IPS-15b (cell line): ENCODE measurements around the gene APOC1.
"Not testable (repeated sequence)": the region's sequence is repeated elsewhere in the genome, so short reads cannot be mapped to it uniquely, and the experiment has no call there.

Experiments
- H3K27me3 ChIP-seq: one replicate; pipeline ENCODE4 v1.6.1; 2013; ENCODE audit warnings: low read length; ENCODE audit not compliant: control insufficient read depth, insufficient read depth
- H3K36me3 ChIP-seq: one replicate; pipeline ENCODE4 v1.6.1; 2013; ENCODE audit warnings: low read length; ENCODE audit not compliant: control insufficient read depth, insufficient read depth
- H3K4me1 ChIP-seq: one replicate; pipeline ENCODE4 v1.6.1; 2013; ENCODE audit warnings: mild to moderate bottlenecking, low read length; ENCODE audit not compliant: control insufficient read depth, insufficient read depth
- H3K4me3 ChIP-seq: one replicate; pipeline ENCODE4 v1.5.1; 2013; ENCODE audit warnings: low read depth, low read length
- H3K9ac ChIP-seq: one replicate; pipeline ENCODE4 v1.6.1; 2013; ENCODE audit warnings: low read depth, mild to moderate bottlenecking, low read length
- H3K9me3 ChIP-seq: one replicate; pipeline ENCODE4 v1.6.1; 2013; ENCODE audit warnings: mild to moderate bottlenecking, low read length; ENCODE audit not compliant: control insufficient read depth, insufficient read depth

The APOC1 gene

GRCh38 chr19:44926245-44927077, 12.1 kb downstream of the APOC1 start:
- not testable (repeated sequence) for H3K4me1 ChIP-seq, H3K9me3 ChIP-seq, H3K36me3 ChIP-seq, H3K9ac ChIP-seq, H3K27me3 ChIP-seq
- H3K4me3 ChIP-seq: peak overlapping the region; percentile 37

- H3K4me1 ChIP-seq: no peaks in the 10 kb centered on the region
- H3K9ac ChIP-seq: no peak overlapping the region
- H3K27me3 ChIP-seq: no peaks in the 10 kb centered on the region
- no peaks in the 10 kb centered on the region for H3K9me3 ChIP-seq
- H3K36me3 ChIP-seq: no peaks in the 10 kb centered on the region
- H3K4me3 ChIP-seq: no peak overlapping the region
These were observed 13.3 kb downstream of the APOC1 start for GRCh38 chr19:44927746-44928145.

GRCh38 chr19:44930088-44930487, 15.7 kb downstream of the APOC1 start:
- H3K27me3 ChIP-seq: no peaks in the 10 kb centered on the region
- no peaks in the 10 kb centered on the region for H3K4me1 ChIP-seq
- H3K36me3 ChIP-seq: no peaks in the 10 kb centered on the region
- no peaks in the 10 kb centered on the region for H3K9me3 ChIP-seq
- no peak overlapping the region for H3K4me3 ChIP-seq
- H3K9ac ChIP-seq: no peak overlapping the region

GRCh38 chr19:44931541-44931940, 17.1 kb downstream of the APOC1 start:
- no peak overlapping the region for H3K9ac ChIP-seq
- no peaks in the 10 kb centered on the region for H3K4me1 ChIP-seq
- H3K4me3 ChIP-seq: no peak overlapping the region
- H3K9me3 ChIP-seq: no peaks in the 10 kb centered on the region
- H3K36me3 ChIP-seq: no peaks in the 10 kb centered on the region
- H3K27me3 ChIP-seq: no peaks in the 10 kb centered on the region

GRCh38 chr19:44939668-44940067, 25.3 kb downstream of the APOC1 start:
- Histone ChIP-seq H3K9ac (no peak overlapping the region), H3K36me3 (no peaks in the 10 kb centered on the region), H3K9me3 (no peaks in the 10 kb centered on the region), H3K4me3 (no peak overlapping the region), H3K4me1 (no peaks in the 10 kb centered on the region), H3K27me3 (no peaks in the 10 kb centered on the region)

DNA sequence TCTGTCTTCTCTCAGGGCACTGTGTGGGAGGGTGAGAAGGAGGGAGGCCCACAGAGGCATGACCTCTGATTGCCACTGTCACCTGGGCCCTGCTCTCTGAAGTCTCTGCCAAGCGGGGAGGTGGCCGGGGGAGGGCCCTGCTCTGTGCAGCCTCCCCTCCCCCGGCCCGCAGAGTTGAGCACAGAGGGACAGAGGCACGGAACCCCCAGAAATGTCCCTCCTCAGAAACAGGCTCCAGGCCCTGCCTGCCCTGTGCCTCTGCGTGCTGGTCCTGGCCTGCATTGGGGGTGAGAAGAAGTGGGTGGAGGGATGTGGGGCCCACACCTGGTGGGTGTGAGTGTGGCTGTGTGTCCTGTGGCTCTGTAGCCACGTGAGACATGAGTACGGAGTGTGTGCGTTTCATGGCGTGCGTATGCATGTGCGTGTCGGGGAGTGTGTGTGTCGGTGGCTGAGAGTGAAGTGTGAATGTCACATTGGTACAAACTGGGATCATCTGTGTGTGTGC, 27.7 kb downstream of the APOC1 start, which contains the start of gene APOC4:
Gene APOC4, plus strand, starts transcription at position 171 of the 505 bp plus-strand sequence. Its CDS starts 41 bp downstream, at position 212.
- Histone ChIP-seq H3K9ac (no peak within 1 kb of the TSS), H3K27me3 (no peaks in the 10 kb centered on the region), H3K4me3 (no peak within 1 kb of the TSS), H3K9me3 (no peaks in the 10 kb centered on the region), H3K4me1 (no peaks in the 10 kb centered on the region), H3K36me3 (no peaks in the 10 kb centered on the region)

DNA sequence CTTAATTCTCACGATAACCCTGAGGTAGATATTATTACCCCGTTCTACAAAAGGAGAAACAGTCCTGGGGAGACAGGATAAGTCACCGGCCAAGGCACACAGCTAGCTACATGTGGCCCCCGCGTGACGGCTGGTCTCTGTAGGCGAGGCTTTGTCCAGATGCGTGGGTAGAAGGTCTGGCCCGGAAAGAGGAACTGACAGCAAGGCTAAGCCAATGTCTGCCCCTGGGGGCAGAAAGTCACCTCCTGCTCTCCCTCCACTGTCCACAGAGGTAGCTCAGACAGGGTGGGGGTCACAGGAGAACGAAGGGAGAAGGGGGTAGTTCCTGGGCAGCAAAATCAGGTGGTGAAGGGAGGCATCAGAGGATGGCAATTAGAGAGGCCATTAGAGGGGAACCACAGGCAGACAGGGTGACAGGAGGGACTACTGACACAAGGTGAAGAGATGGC, 29.4 kb downstream of the APOC1 start:
- Histone ChIP-seq H3K4me1 (no peaks in the 10 kb centered on the region), H3K36me3 (no peaks in the 10 kb centered on the region), H3K27me3 (no peaks in the 10 kb centered on the region), H3K9me3 (no peaks in the 10 kb centered on the region), H3K9ac (no peak overlapping the region), H3K4me3 (no peak overlapping the region)

DNA sequence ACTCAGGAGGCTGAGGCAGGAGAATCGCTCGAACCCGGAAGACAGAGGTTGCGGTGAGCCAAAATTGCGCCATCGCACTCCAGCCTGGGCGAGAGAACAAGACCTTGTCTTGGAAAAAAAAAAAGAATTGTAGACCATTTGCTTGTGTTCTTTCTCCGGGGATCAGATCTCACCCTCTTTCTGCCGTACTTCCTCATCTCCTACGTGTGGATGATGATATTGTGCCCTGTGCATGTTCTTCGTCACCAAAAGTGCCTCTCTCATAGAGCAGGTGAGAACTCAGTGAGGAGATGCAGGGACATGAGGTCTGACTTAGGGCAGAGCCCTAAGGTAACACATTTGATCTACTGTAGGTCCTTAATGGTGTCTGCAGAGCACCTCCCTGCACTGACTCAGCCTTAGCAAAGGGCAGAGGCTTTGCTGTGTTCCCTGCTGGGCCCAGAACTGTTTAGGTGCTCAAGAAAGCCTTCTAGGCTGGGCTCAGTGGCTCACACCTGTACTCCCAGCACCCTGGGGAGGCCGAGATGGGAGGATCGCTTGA, 32.7 kb downstream of the APOC1 start:
- H3K27me3 ChIP-seq: no peaks in the 10 kb centered on the region
- H3K36me3 ChIP-seq: no peaks in the 10 kb centered on the region
- no peaks in the 10 kb centered on the region for H3K4me1 ChIP-seq
- no peaks in the 10 kb centered on the region for H3K9me3 ChIP-seq
- H3K4me3 ChIP-seq: no peak overlapping the region
- peak overlapping the region; percentile 37 for H3K9ac ChIP-seq

GRCh38 chr19:44948237-44948636, 33.8 kb downstream of the APOC1 start:
- Histone ChIP-seq H3K9ac (no peak overlapping the region), H3K27me3 (no peaks in the 10 kb centered on the region), H3K9me3 (no peaks in the 10 kb centered on the region), H3K4me3 (no peak overlapping the region), H3K4me1 (no peaks in the 10 kb centered on the region), H3K36me3 (no peaks in the 10 kb centered on the region)

GRCh38 chr19:44948763-44949374, 34.5 kb downstream of the APOC1 start:
- no peaks in the 10 kb centered on the region for H3K27me3 ChIP-seq
- H3K36me3 ChIP-seq: no peaks in the 10 kb centered on the region
- no peaks in the 10 kb centered on the region for H3K9me3 ChIP-seq
- no peak overlapping the region for H3K9ac ChIP-seq
- no peaks in the 10 kb centered on the region for H3K4me1 ChIP-seq
- no peak overlapping the region for H3K4me3 ChIP-seq

GRCh38 chr19:44949550-44949949, 35.1 kb downstream of the APOC1 start:
- no peaks in the 10 kb centered on the region for H3K4me1 ChIP-seq
- no peaks in the 10 kb centered on the region for H3K9me3 ChIP-seq
- H3K9ac ChIP-seq: no peak overlapping the region

More at GRCh38 chr19:44949550-44949949, 35.1 kb downstream of the APOC1 start:
- H3K36me3 ChIP-seq: no peaks in the 10 kb centered on the region
- H3K4me3 ChIP-seq: no peak overlapping the region
- H3K27me3 ChIP-seq: no peaks in the 10 kb centered on the region
